MCF 10A (cell line): ENCODE measurements around the gene COX4I2. TPM values are rescaled to one million over a fixed set of nuclear protein-coding genes. Genes with fewer than 3 reads are reported as not detected.
A peak's percentile ranks its signal among the peaks of the same experiment; 100 is the strongest.

Source experiments
- BruUV-seq: library from RNA; stranded (reverse); fragments of 400-500 nt; replicated peaks from 2 replicates; lab custom pipeline; 2021; lab: Mats Ljungman, UMichigan
- CTCF ChIA-PET: fragments of 300-600 bp; sonication (Branson Sonifier 250); formaldehyde crosslinking; extraction: SDS; loops from one replicate; lab custom pipeline; 2021; ENCODE audit warnings: antibody characterized with exemption, inconsistent platforms; lab: Yijun Ruan, JAX
- POLR2A ChIA-PET: fragments of 300-600, 350-650 bp; sonication (Branson Sonifier 250); formaldehyde crosslinking; extraction: SDS; loops from one replicate; lab custom pipeline; 2020; ENCODE audit warnings: antibody characterized with exemption, inconsistent platforms; lab: Yijun Ruan, JAX
- DNase-seq: peaks from one replicate; pipeline ENCODE4 v3.0.0-alpha.2; 2018; ENCODE audit not compliant: unreplicated experiment
- H3K27ac Mint-ChIP-seq: one replicate; pipeline ENCODE4 v1.8.0; 2022; ENCODE audit warnings: mild to moderate bottlenecking, low read depth, mixed read lengths; ENCODE audit not compliant: unreplicated experiment
- H3K27me3 Mint-ChIP-seq: one replicate; pipeline ENCODE4 v1.8.0; 2022; ENCODE audit warnings: mixed read lengths; ENCODE audit not compliant: insufficient read depth, unreplicated experiment
- H3K36me3 Mint-ChIP-seq: one replicate; pipeline ENCODE4 v1.8.0; 2022; ENCODE audit warnings: mild to moderate bottlenecking, moderate library complexity, mixed read lengths; ENCODE audit not compliant: insufficient read depth, unreplicated experiment
- H3K4me1 Mint-ChIP-seq: one replicate; pipeline ENCODE4 v1.8.0; 2022; ENCODE audit warnings: mixed read lengths; ENCODE audit not compliant: insufficient read depth, unreplicated experiment
- H3K4me3 Mint-ChIP-seq: one replicate; pipeline ENCODE4 v1.8.0; 2022; ENCODE audit warnings: mild to moderate bottlenecking, moderate library complexity, mixed read lengths; ENCODE audit not compliant: unreplicated experiment
- H3K9me3 Mint-ChIP-seq: one replicate; pipeline ENCODE4 v1.8.0; 2022; ENCODE audit warnings: mixed read lengths; ENCODE audit not compliant: unreplicated experiment
- CTCF ChIP-seq: fragments of 200-600 bp; IDR thresholded peaks from one replicate; pipeline ENCODE4 v1.8.0; 2022; ENCODE audit warnings: antibody characterized with exemption, mild to moderate bottlenecking; ENCODE audit not compliant: unreplicated experiment
- intact Hi-C: fragments of 100-400 bp; cut with micrococcal nuclease; formaldehyde crosslinking; loops from 2 replicates; pipeline ENCODE4 v1.14.1; 2022
- total RNA-seq: library from RNA; stranded (reverse); gene quantifications from 2 replicates; pipeline ENCODE4 v1.2.3, GENCODE V29; 2022

COX4I2 gene
- total RNA-seq, 1 experiment from 2014 or later: not detected

DNA sequence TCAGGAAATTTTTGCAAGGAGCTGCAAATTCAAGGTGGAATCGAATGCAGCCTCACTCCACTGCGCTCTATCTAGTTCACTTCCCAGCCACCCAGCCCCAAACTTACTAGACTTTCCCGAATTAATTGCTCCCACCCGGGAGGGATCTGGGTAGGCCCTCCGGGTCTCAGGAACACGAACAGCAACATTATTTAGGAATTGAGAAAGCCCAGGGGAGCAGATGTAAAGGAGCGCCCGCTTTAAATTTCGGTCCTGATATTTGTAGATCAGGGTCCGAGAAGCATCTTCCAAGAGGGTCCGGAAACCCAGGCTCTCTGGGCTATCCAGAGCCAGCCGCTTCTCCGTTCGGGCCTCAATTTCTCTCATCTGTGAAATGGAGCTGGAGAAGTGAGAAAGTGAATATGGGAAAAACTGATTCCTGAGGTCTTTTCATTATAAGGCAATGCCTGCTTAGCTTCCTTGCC lies 33.1 kb upstream of the COX4I2 start:
- Mint-ChIP-seq H3K36me3 (peaks cover 10% of the 10 kb centered on the region), H3K27me3 (no peaks in the 10 kb centered on the region), H3K27ac (peak overlapping the region; percentile 81), H3K9me3 (no peaks in the 10 kb centered on the region), H3K4me3 (peak overlapping the region; percentile 88), H3K4me1 (peaks cover 23% of the 10 kb centered on the region)
- no peak for DNase-seq
- BruUV-seq: TSS peak; percentile 84
- intact Hi-C loops: loop anchor here (1.0 kb wide), 1 partner anchor 31 kb away; no protein-coding TSS in a partner anchor
- TF ChIP-seq CTCF: no peak
- POLR2A ChIA-PET: interaction anchor here (0.7 to 19.7 kb wide), 19 partner anchors 8 to 145 kb away, joined by 3 to 1321 read pairs (median 11); partner anchors contain the start of genes BCL2L1 and TPX2
- CTCF ChIA-PET: interaction anchor here (0.6 to 25.4 kb wide), 11 partner anchors 8 to 1811 kb away, joined by 3 to 1902 read pairs (median 4); partner anchors contain the start of gene BCL2L1

DNA sequence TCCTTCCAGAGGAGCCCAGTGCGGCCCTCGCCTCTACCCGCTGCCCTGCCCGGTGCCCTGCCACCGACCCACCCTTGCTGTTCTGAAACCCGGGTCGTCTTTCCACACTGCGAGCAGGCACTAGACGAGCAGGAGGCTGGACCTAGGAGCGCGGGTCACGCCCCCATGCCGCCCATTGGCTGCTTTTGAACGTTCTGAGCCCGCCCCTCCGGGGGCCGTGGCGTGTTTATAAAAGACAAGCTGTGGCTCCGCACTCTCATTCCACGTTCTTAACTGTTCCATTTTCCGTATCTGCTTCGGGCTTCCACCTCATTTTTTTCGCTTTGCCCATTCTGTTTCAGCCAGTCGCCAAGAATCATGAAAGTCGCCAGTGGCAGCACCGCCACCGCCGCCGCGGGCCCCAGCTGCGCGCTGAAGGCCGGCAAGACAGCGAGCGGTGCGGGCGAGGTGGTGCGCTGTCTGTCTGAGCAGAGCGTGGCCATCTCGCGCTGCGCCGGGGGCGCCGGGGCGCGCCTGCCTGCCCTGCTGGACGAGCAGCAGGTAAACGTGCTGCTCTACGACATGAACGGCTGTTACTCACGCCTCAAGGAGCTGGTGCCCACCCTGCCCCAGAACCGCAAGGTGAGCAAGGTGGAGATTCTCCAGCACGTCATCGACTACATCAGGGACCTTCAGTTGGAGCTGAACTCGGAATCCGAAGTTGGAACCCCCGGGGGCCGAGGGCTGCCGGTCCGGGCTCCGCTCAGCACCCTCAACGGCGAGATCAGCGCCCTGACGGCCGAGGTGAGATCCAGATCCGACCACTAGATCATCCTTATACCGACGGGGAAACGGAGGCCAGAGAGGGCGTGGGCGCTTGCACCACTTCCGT lies 32.4 kb upstream of the COX4I2 start, which contains the start of gene ID1:
TSS of gene ID1 (plus strand) at position 259 of the 871 bp plus-strand sequence. CDS start at position 358, 99 bp downstream.
- BruUV-seq: TSS peak; percentile 93
- H3K9me3 Mint-ChIP-seq: no peaks in the 10 kb centered on the region
- H3K4me3 Mint-ChIP-seq: peak within 1 kb of the TSS; percentile 88
- H3K27ac Mint-ChIP-seq: peak within 1 kb of the TSS; percentile 81
- peaks cover 10% of the 10 kb centered on the region for H3K36me3 Mint-ChIP-seq
- H3K4me1 Mint-ChIP-seq: peaks cover 24% of the 10 kb centered on the region
- POLR2A ChIA-PET: interaction anchor here (0.5 to 19.7 kb wide), 21 partner anchors 7 to 144 kb away, joined by 3 to 1321 read pairs (median 8); partner anchors contain the start of genes BCL2L1 and TPX2
- DNase-seq: peak; percentile 98
- no peaks in the 10 kb centered on the region for H3K27me3 Mint-ChIP-seq
- CTCF ChIA-PET: interaction anchor here (0.6 to 25.4 kb wide), 11 partner anchors 7 to 1810 kb away, joined by 3 to 1902 read pairs (median 4); partner anchors contain the start of gene BCL2L1
- intact Hi-C loops: loop anchor here (1.0 kb wide), 1 partner anchor 32 kb away; no protein-coding TSS in a partner anchor
- no peak for TF ChIP-seq CTCF

- Mint-ChIP-seq H3K27me3 (no peaks in the 10 kb centered on the region), H3K9me3 (no peaks in the 10 kb centered on the region), H3K36me3 (peaks cover 10% of the 10 kb centered on the region), H3K4me1 (peaks cover 28% of the 10 kb centered on the region), H3K4me3 (peak overlapping the region; percentile 88), H3K27ac (peak overlapping the region; percentile 81)
- no peak for TF ChIP-seq CTCF
- DNase-seq: peak; percentile 24
- intact Hi-C loops: loop anchor here (1.0 to 2.0 kb wide), 2 partner anchors 13 to 33 kb away; no protein-coding TSS in a partner anchor
- ChIA-PET POLR2A (interaction anchor here (1.5 to 19.7 kb wide), 12 partner anchors 10 to 133 kb away, joined by 6 to 1321 read pairs (median 36); partner anchors contain the start of genes BCL2L1 and TPX2), CTCF (interaction anchor here (0.7 to 25.4 kb wide), 9 partner anchors 10 to 106 kb away, joined by 3 to 1902 read pairs (median 5); no protein-coding TSS in a partner anchor)
- BruUV-seq: no TSS peak
These were observed 31.6 kb upstream of the COX4I2 start for GRCh38 chr20:31605902-31606803.
